Germinal center (tissue), 1 donor: Measurements from ENCODE around the gene SIK2.
"Not testable (repeated sequence)": the region's sequence is repeated elsewhere in the genome, so short reads cannot be mapped to it uniquely, and the experiment has no call there.

ENCODE experiments used
- DNase-seq: peaks from one replicate; pipeline ENCODE4 v3.0.0; 2012; ENCODE audit warnings: mixed read lengths, low spot score

The SIK2 gene

GRCh38 chr11:111699579-111700156, 97.4 kb downstream of the SIK2 start:
- DNase-seq, result no peak

- no peak for DNase-seq
Observed at GRCh38 chr11:111700162-111700561, 97.9 kb downstream of the SIK2 start.

- DNase-seq, result no peak
Observed at GRCh38 chr11:111702623-111703022, 100.4 kb downstream of the SIK2 start.

GRCh38 chr11:111703576-111703975, 101.3 kb downstream of the SIK2 start:
- no peak for DNase-seq

- no peak for DNase-seq
Observed at GRCh38 chr11:111707039-111707690, 104.9 kb downstream of the SIK2 start.

- no peak for DNase-seq
Observed at GRCh38 chr11:111707691-111708067, 105.4 kb downstream of the SIK2 start.

- DNase-seq, result no peak
Observed at GRCh38 chr11:111714522-111714921, 112.3 kb downstream of the SIK2 start.

- no peak for DNase-seq
Observed at GRCh38 chr11:111715142-111715816, 113.0 kb downstream of the SIK2 start.

- not testable (repeated sequence) for DNase-seq
Observed at GRCh38 chr11:111717660-111718059, 115.4 kb downstream of the SIK2 start.

- DNase-seq, result no peak
Observed at GRCh38 chr11:111718436-111718835, 116.2 kb downstream of the SIK2 start.

- no peak for DNase-seq
Observed at GRCh38 chr11:111718859-111719258, 116.6 kb downstream of the SIK2 start.

GRCh38 chr11:111719379-111719778, 117.1 kb downstream of the SIK2 start:
- DNase-seq, result no peak

- DNase-seq, result no peak
Observed at GRCh38 chr11:111720801-111721494, 118.7 kb downstream of the SIK2 start.

GRCh38 chr11:111722501-111722900, 120.3 kb downstream of the SIK2 start:
- no peak for DNase-seq

- no peak for DNase-seq
Observed at GRCh38 chr11:111723595-111723994, 121.3 kb downstream of the SIK2 start.

- DNase-seq, result no peak
Observed at GRCh38 chr11:111724615-111725129, 122.4 kb downstream of the SIK2 start.

GRCh38 chr11:111725621-111726020, 123.4 kb downstream of the SIK2 start:
- DNase-seq, result no peak

GRCh38 chr11:111726301-111726713, 124.1 kb downstream of the SIK2 start:
- DNase-seq, result no peak

GRCh38 chr11:111727431-111727830, 125.2 kb downstream of the SIK2 start:
- no peak for DNase-seq

GRCh38 chr11:111729071-111729830, 127.0 kb downstream of the SIK2 start:
- no peak for DNase-seq

GRCh38 chr11:111729831-111730311, 127.6 kb downstream of the SIK2 start:
- no peak for DNase-seq
